ENCODE data around the gene CCSER2. TPM values are rescaled to one million over a fixed set of nuclear protein-coding genes. Genes with fewer than 3 reads are reported as not detected.

The CCSER2 gene
- total and polyA plus RNA-seq, 2 donors (not counting 1 experiment from before 2014, with no cell fraction given) = 6.0 to 45.9 TPM

DNA sequence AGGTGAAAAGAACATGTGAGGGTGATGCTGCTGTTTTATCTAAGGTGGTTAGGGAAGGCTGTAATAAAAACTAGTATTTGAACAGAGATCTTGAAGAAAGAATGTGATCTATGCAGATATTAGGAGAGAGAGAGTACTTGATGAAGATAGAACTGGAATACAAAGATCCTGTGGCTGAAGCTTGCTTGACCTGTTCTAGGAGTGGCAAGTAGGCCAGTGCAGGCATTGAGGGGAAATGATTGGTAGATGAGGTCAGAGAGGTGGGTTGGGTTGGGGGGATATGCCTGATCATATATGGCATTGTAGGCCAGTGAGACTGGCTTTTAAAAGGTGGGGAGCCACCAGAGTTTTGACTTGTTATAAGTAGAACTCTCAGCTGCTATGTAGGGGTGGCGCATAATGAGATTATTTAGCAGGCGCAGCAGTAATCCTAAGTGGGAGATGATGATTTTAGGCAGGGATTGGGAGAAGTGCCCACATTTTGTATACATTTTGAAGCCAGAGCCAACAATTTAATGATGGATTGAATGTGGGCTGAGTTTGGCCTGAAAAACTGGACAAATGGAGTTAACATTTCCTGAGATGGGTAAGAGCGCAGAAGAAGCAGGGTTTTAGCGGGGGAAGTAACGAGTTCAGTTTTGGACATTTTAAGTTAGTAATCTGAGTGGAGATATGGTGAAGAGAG, 8.2 kb downstream of the CCSER2 start:
- peaks cover 72% of the 10 kb centered on the region for H4K20me1 ChIP-seq (ENCODE audit: control insufficient read depth, insufficient read depth, low read length, poor library complexity, severe bottlenecking)
- ATAC-seq (ENCODE audit: low read depth) (no peak), DNase-seq (no peak)
- Mint-ChIP-seq H3K27me3 (no peaks in the 10 kb centered on the region), H3K4me3 (no peak overlapping the region), H3K4me1 (peaks cover 22% of the 10 kb centered on the region), H3K9me3 (ENCODE audit: insufficient read depth) (no peaks in the 10 kb centered on the region), H3K27ac (no peak overlapping the region)
- H3K27me3 ChIP-seq (replicated peaks in 1 of 4; ENCODE audit: control extremely low read depth in 1 of 4, control insufficient read depth in 3 of 4, insufficient read depth in 4 of 4, low read length in 3 of 4) = no peaks in the 10 kb centered on the region
- no peak overlapping the region for H3K9ac ChIP-seq (ENCODE audit: low read length)
- H3K27ac ChIP-seq (ENCODE audit: low read length in 2 of 2) = no peak overlapping the region
- H3K4me3 ChIP-seq (ENCODE audit: control extremely low read depth in 1 of 5, extremely low read depth in 1 of 5, insufficient read depth in 1 of 5, low read depth in 2 of 5, low read length in 4 of 5) = no peak overlapping the region
- TF ChIP-seq, protein P1, sequence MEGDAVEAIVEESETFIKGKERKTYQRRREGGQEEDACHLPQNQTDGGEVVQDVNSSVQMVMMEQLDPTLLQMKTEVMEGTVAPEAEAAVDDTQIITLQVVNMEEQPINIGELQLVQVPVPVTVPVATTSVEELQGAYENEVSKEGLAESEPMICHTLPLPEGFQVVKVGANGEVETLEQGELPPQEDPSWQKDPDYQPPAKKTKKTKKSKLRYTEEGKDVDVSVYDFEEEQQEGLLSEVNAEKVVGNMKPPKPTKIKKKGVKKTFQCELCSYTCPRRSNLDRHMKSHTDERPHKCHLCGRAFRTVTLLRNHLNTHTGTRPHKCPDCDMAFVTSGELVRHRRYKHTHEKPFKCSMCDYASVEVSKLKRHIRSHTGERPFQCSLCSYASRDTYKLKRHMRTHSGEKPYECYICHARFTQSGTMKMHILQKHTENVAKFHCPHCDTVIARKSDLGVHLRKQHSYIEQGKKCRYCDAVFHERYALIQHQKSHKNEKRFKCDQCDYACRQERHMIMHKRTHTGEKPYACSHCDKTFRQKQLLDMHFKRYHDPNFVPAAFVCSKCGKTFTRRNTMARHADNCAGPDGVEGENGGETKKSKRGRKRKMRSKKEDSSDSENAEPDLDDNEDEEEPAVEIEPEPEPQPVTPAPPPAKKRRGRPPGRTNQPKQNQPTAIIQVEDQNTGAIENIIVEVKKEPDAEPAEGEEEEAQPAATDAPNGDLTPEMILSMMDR (IDR thresholded peaks at IDR 0.05) = no peak
- no peak for TF ChIP-seq EZH2 (IDR thresholded peaks at IDR 0.05; ENCODE audit: borderline replicate concordance, insufficient read depth, low read depth, low read length, poor library complexity, severe bottlenecking)
- H3K36me3 ChIP-seq (replicated peaks in 1 of 2; ENCODE audit: control extremely low read depth in 1 of 2, control insufficient read depth in 1 of 2, extremely low read depth in 1 of 2, insufficient read depth in 2 of 2, low read length in 1 of 2) = no peaks in the 10 kb centered on the region
- no peak overlapping the region for H3K4me2 ChIP-seq (replicated peaks; ENCODE audit: low read depth, low read length, poor library complexity, severe bottlenecking)
- intact Hi-C loops (cut with micrococcal nuclease) = no loop called here
- WGBS (ENCODE audit: insufficient coverage) = 100% methylated on average over 5 of the region's 5 CpGs
- CTCF ChIA-PET = interaction anchor here (0.7 to 1.8 kb wide), 3 partner anchors 16 to 34 kb away, joined by 3 to 14 read pairs (median 3); no protein-coding TSS in a partner anchor
- H2AFZ ChIP-seq (ENCODE audit: insufficient read depth, low read depth, low read length, poor library complexity, severe bottlenecking) = no peak overlapping the region
- H3K79me2 ChIP-seq (ENCODE audit: control insufficient read depth, insufficient read depth, low read length) = peaks cover 95% of the 10 kb centered on the region
- peaks cover 10 to 12% of the 10 kb centered on the region in 2 donors for H3K4me1 ChIP-seq (ENCODE audit: control insufficient read depth in 2 of 2, insufficient read depth in 2 of 2, low read length in 2 of 2)
- POLR2A ChIA-PET = no interaction called here
- H3K9me3 ChIP-seq (ENCODE audit: control extremely low read depth in 1 of 3, control insufficient read depth in 2 of 3, insufficient read depth in 1 of 3, low read length in 2 of 3) = no peaks in the 10 kb centered on the region

DNA sequence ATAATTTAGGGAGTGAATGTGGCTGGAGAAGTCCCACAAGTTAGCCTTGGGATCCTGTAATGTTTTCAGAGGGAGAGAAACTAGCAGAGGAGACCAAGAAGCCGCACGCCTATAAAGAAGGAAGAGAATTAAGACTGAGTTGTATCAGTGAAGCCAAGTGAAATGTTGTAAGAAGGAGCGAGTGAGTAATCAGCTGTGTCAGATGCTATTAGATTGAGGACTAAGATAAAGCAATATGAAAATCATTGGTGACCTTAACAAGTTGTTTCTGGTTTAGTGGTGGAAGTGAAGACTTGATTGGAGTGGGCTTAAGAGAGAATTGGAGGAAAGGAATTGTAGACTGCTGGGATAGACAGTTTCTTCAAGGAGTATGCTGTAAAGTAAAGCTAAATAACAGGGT, 8.8 kb downstream of the CCSER2 start:
- H3K27ac ChIP-seq (ENCODE audit: low read length in 2 of 2) = no peak overlapping the region
- H3K27me3 Mint-ChIP-seq = no peaks in the 10 kb centered on the region
- no peak overlapping the region for H3K4me2 ChIP-seq (replicated peaks; ENCODE audit: low read depth, low read length, poor library complexity, severe bottlenecking)
- no peaks in the 10 kb centered on the region for H3K27me3 ChIP-seq (replicated peaks in 1 of 4; ENCODE audit: control extremely low read depth in 1 of 4, control insufficient read depth in 3 of 4, insufficient read depth in 4 of 4, low read length in 3 of 4)
- ATAC-seq (ENCODE audit: low read depth) (no peak), DNase-seq (no peak)
- peaks cover 28% of the 10 kb centered on the region for H3K4me1 Mint-ChIP-seq
- H3K79me2 ChIP-seq (ENCODE audit: control insufficient read depth, insufficient read depth, low read length) = peaks cover 96% of the 10 kb centered on the region
- 95% methylated on average over 3 of the region's 3 CpGs for WGBS (ENCODE audit: insufficient coverage)
- no peak overlapping the region for H3K9ac ChIP-seq (ENCODE audit: low read length)
- no peak overlapping the region for H2AFZ ChIP-seq (ENCODE audit: insufficient read depth, low read depth, low read length, poor library complexity, severe bottlenecking)
- H3K27ac Mint-ChIP-seq = no peak overlapping the region
- POLR2A ChIA-PET = no interaction called here
- H3K4me1 ChIP-seq (ENCODE audit: control insufficient read depth in 2 of 2, insufficient read depth in 2 of 2, low read length in 2 of 2) = peaks cover 10 to 18% of the 10 kb centered on the region in 2 donors
- no peak for TF ChIP-seq EZH2 (IDR thresholded peaks at IDR 0.05; ENCODE audit: borderline replicate concordance, insufficient read depth, low read depth, low read length, poor library complexity, severe bottlenecking)
- TF ChIP-seq, protein P1 (IDR thresholded peaks at IDR 0.05) = no peak
- H3K9me3 Mint-ChIP-seq (ENCODE audit: insufficient read depth) = no peaks in the 10 kb centered on the region
- H3K9me3 ChIP-seq (ENCODE audit: control extremely low read depth in 1 of 3, control insufficient read depth in 2 of 3, insufficient read depth in 1 of 3, low read length in 2 of 3) = no peaks in the 10 kb centered on the region
- CTCF ChIA-PET = interaction anchor here (0.7 kb wide), 1 partner anchor 12 kb away, joined by 3 read pairs; no protein-coding TSS in a partner anchor
- peaks cover 78% of the 10 kb centered on the region for H4K20me1 ChIP-seq (ENCODE audit: control insufficient read depth, insufficient read depth, low read length, poor library complexity, severe bottlenecking)
- intact Hi-C loops (cut with micrococcal nuclease) = no loop called here
- no peak overlapping the region for H3K4me3 Mint-ChIP-seq
- no peaks in the 10 kb centered on the region for H3K36me3 ChIP-seq (replicated peaks in 1 of 2; ENCODE audit: control extremely low read depth in 1 of 2, control insufficient read depth in 1 of 2, extremely low read depth in 1 of 2, insufficient read depth in 2 of 2, low read length in 1 of 2)
- no peak overlapping the region for H3K4me3 ChIP-seq (ENCODE audit: control extremely low read depth in 1 of 5, extremely low read depth in 1 of 5, insufficient read depth in 1 of 5, low read depth in 2 of 5, low read length in 4 of 5)
